ELR (cell line): ENCODE results near the gene FYB2.

Source experiments
- DNase-seq: peaks from one replicate; pipeline ENCODE4 v3.0.0-alpha.2; 2015; ENCODE audit warnings: low read depth

Gene FYB2

DNA sequence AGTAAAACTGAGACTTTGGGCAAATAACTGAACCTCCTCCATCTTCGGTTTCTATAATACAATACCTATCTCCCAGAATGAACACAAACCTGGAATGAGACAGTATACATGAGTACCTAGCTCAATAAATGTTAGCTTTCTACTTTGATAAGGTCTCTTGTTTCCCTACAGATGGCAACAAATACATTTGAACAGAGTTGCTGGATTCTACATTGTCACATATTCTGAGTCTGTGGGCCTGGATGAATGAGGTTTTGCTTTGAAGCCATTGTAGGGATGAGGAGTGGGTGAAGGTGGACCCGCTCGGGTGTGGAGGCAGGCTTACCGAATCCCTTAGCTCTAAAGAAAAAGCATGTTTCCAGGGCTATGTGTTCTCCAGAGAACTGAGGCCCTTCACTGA, 13.9 kb upstream of the FYB2 start:
- no peak for DNase-seq

DNA sequence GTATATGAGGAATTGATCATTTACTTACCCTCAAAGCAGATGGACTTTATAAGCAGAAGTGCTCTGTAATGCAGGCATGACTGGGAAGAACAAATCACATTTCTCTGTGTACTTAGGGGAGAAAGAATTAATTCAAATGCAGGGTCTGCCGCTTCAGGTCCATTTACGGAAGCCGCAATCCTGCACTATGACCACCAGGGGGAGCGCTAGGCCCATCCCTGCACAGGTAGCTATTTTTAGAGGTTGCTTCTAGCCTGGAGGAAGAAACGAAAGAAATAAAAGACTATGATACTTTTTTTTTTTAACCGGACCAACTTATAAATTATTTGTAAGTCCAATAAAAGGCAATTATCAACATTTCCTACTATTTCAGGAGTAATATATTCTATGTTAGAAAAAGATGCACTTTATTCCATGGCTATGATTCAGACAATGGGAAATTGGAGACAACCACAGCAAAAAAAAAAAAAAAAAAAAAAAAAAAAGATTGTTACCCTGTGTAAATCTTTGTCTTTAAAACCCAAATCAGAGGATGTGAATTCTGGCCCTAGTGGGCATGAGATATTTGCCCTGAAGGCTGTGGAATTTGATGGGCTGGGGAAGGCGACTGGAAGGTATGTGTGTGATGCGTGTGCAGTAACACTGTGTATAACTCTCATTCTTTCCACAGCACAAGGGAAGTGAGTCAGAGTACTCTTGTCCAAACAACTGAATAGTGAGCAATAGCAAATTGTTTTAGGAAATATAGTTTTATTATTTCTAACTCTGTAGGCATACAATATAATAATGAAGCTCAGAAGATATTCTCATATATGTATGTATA, 12.9 kb upstream of the FYB2 start:
- DNase-seq, result peak; percentile 94

DNA sequence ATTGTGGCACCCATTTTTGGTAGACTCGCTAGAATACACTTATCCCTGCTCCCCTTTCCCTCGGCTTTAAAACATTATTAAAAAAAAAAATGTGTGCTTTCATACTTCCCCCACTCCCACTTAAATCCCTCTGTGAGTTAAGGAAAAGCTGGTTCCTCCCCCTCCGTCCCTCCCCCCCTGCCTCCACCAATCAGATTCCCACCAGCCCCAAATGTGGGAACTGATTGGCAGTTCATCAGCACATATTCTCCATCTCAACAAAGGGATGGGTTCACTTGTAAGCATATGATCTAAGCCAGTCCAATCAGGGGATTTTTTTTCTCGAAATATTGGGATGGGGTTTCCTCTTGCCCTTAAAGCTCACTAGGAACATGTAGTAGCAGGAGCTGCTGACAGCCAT, 10.8 kb upstream of the FYB2 start:
- no peak for DNase-seq

DNA sequence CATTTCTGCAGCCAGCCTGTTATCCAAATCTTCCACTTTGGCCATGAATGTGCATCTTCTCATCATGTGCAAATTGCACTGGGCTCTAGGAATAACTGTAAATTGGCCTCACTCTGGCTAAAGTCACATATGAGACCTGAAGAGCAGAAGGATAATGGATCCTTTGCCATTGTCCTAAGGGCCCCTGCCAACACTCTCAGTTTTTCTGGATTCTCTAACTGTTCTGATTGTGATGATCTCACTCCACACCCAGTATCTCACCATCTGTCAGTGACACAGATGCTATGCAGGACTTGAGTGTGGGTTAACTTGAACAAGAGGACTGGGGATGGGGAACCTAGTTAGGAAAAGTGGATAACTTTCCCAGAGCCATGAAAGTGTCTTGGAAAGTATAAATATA, 8.5 kb upstream of the FYB2 start:
- no peak for DNase-seq

DNA sequence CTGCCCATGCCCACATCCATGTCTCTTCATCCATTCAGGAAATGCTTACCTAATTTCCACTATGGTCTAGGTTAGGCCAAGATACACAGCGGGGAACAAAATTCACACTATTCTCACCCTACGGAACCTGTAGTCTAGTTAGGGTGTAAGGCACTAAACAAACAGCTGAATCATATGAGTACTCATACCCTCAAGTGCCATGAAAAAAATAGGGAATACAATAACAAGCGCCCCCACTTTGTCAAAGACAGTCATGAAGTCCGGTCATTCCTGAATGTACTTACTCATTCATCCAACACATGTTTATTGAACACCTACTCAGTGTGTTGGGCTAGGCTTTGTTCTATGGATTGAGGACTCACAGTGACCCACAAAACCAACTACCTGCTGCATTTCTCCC, 6.2 kb upstream of the FYB2 start:
- no peak for DNase-seq

DNA sequence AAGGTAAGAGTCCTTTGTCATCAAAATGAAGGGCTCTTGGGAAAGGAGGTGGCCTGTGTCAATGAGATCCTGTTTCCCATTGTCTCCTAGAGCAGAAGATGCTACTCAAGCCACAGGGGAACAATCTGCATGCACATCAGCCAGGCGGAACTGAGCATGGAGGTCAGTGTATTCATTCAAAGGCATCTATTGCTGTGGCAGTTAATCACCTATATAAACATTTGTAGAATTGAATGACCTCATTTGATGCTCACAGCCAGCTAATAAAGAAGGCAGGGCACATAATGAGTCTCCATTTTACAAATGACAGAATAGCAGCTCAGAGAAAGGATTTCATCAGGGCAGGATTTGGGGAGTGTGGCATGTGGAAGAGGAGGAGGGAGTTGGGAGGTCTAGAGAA, 5.7 kb upstream of the FYB2 start:
- no peak for DNase-seq

DNA sequence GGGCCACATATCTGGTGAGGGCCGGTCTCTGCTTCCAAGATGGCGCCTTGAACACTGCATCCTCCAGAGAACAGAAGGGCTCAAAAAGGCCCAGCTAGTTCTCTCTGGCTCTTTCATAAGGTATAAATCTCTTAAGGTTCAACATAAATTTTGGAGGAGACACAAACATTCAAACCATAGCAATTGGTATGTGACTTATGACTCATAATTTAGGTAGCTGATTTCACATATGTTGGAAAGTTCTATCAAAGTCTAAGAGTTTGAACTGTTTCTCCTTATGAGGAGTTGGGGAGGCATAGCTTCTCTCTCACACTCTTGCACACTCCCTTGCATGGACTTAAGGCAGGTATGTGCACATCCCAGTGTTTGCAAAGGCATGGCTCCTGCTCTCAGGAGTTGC, 5.1 kb upstream of the FYB2 start:
- DNase-seq, result no peak

DNA sequence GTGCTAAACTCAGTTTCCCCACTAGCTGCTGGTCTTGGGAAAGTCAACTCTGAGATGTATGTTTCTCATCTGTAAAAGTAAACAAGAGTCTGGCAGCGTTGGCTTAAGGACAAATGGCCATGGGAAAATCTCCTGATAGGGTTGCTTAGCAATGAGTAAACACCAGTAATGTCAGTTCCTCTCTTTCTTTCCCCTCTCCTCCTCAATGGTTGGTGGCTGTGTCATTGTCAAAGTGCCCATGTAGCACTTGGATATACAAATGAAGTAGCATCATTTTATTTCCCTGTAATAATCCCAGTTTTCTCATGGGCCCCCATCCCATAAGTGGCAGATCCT, 2.2 kb upstream of the FYB2 start:
- DNase-seq, result no peak

DNA sequence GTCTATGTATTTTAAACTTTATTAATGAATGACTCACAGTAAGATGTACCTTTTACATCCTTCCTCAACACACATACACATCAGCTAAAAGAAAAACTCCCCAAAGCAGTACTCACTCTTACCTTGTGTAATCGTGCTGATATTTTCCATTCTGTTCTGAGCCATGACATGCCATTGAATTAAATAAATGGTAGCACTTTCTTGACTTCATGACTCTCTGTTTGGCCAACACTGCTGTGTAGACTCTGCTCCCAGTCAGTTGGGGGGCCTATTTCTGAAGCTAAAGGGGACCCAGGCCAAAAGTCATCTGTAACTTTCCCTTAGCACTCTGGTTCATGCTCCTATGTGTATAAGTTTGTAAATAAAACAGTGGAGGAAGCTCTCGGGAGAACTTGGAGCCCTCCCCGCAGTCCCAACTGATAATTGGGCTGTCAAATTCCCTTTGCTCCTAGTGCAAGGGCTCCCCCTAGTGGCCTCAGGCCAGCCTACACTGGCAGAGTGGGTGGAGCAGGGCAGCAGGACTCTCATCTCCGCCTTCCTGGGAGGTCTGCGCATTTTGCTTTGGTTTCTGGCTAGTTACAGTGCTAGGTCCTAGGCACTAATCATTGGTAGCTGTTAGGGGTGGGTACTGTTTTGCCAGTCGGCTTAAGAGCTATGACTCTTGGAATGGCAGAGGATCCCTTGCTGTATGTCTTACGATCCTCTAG, 1.7 kb upstream of the FYB2 start:
- peak; percentile 81 for DNase-seq

DNA sequence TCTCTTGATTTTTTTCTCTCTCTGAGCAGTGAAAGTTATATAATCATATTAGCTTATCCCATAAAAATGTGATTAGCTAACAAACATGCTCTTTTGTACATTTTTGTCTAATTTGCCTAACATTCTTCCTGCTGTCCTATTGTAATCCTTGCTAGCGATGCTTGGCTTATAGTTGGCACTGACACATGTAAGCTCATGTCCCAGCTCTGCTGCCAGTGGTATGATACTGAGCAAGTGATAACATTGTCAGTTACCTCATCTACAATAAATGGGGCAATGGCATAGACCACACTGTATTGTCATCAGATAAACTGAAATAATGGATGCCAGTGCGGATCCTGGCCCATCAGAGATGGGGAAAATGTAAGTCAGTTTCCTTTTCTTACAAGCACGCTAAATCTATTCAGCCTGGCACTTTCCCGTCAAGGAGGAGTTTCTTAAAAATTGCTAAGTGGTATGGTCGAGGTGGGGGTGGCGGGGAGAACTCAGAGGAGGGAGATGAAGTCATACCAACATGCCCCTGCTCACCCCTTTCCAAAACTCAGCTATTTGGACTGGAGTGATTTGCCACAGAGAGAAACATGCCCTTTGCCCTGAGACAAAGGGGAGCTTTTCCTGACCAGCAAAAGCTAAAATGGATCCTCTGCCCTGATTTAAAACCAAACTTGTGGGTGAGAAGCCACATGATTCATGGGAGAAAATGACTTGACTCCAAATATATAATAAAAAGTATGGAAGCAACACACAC, 1.3 kb downstream of the FYB2 start:
- DNase-seq, result no peak

DNA sequence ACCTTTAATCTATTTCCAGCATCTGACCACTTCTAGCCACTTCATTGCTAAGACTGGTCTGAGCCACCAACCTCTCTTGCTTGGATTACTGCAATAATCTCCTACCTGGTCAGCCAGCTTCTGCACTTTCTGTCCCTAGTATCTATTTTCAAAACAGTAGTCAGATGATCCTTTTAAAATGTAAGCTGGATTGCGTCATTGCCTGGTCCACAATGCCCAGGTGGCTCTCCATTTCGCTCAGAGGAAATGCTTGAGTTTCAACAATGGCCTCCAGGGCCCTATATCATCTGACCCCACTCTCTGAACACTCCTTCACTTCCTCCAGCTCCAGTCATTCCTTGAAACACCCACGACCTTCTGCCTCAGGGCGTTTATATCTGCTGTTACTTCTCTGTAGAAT, 2.3 kb downstream of the FYB2 start:
- no peak for DNase-seq

DNA sequence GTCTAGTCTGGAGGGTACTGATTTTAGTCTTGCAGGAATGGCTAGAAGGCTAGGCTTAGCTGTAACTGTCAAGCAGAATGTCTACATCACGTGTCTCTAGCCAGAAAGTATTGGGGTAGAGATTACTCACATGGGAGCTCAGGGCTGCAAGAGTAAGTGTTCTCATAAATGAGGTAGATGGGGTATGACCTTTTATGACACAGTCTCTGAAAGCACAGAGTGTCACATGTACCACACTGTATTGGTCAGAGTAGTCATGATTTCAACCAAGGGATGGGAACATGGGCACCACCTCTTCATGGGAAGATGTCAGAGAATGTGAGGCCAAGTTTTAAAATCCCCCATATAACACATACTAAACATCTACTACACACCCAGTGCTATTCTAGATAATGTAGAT, 2.9 kb downstream of the FYB2 start:
- no peak for DNase-seq

DNA sequence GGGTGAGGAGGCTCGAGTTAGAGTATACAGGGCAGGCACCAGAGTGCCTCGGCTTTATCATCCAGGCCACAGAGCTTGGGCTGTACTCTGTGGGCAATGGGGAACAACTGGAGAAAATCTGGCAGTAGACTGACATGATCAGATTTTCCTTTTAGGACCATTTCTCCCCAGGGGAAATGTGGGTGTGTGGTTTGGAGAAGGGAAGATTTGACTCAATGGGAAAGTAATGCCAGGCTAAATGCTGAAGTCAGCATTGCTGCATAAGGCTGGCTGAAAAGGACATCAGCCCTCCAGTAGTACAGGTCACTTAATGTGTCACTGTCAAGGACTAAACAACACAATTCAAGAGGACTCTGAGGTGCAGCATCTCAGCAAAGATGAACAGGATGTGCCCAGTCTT, 5.0 kb downstream of the FYB2 start:
- DNase-seq, result no peak

DNA sequence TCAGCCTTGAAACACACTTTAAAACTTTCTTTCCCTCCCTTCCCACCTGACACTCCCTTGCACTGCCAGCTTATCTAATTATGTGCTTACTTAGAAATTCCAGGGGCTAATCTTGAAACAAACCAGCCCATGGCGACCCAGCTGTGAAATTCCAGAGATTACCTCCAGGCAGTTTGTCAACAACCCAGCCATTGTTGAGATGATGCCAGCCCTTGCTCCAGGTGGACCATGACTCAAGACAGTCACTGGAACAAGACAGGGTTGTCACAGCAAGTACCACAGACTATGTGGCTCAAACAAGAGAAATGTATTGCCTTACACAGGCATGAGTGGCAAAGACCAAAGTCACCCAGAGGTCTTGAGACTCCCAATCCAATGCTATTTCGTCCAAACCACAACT, 7.9 kb downstream of the FYB2 start:
- DNase-seq, result no peak

DNA sequence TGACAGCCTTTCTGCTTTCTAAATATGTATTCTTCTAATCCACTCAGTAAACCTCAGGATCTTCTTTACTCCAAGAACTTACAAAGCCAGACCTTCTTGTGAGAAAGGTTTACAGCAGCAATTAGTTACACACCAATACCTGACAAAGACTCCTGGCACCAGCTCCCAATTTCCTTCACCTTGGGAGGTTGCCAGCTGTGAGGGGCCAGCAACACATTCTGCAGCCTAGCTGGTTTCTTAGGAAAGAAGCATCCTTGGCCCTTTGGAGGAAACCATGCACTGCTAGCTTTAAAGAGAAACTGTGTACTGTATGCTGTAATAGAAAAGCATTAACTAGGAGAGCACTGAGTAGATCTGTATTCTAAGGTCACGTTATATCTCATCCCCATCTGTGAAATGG, 10.8 kb downstream of the FYB2 start:
- DNase-seq, result no peak

DNA sequence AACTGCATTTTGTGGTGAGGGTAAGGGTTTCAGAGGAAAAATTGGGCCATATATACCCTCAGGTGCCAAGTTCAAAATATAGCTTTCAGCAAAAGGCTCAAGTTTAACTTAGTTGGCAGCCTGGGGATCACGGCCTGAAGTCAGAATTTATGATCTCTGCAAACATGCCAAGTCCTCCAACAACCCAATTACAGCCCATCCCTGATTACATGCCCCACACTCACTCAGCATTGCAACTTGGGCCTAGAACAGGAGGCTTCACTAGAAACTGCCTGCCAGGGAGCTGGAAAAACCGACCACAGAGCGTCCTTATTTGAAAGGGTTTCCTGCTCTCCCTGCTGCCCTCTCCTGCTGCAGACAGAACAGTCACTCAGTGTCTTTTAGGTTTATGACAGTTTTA, 12.4 kb downstream of the FYB2 start:
- no peak for DNase-seq

DNA sequence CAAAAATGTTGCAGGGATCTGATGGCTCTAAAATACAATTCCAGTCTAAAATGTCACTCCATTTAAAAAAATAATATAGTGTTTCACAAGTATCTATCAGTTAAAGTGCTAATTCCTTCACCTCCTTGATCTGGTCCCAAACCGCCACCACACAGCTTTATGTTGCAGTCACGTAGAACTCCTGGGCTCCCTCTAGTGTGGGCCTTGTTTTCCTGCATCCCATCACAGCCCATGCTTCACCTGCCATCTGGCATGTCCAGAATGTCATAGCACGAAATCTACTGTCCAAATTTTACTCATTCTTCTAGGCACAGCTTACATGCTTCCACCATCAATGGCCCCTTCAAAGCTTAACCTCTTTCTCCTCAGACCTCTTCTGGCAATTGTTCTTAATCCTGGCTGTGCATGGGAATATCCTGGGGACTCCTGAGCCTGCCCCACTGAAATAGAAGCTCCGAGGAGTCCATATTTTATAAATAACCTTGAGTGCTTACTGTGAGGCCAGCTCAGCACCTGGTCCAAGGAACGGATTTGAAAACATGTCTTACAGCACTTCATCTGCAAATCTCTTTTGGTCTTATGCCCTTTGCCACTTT, 15.5 kb downstream of the FYB2 start:
- peak; percentile 56 for DNase-seq

DNA sequence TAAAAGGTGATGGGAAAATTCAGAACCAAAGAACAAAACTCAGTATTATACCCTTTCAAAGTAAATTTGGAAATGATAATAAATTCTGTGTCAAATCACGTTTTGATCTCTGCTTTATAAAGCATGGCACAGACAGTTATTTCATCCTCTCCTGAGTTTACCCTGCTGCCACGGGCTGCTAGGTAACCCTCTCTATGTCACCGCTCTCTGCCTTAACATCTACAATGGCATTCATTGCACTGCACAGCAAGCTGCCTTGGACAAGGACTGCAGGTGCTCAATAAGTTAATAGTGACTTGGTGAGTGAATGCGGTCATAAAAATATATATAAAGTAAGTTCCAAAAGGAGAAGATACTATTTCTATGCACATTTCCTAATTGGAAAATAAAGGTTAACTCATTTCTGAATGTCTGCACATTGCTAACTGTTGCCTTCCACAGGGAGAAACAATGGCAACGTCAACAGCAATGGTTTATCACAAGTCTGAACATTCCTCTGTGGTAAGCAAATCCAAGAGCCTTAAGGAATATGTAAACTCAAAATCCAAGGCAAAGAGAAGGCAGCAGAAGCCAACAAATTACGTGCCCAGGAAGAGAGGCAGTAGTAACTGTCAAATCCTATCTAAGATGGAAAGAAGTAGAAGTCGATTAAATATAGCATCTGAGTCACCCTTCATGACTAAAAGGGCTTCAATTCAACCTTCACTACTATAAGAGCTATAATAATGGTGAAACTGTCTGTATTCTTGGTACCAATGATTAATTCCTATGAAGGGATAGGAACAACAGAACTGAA, 19.4 kb downstream of the FYB2 start:
- peak; percentile 19 for DNase-seq

DNA sequence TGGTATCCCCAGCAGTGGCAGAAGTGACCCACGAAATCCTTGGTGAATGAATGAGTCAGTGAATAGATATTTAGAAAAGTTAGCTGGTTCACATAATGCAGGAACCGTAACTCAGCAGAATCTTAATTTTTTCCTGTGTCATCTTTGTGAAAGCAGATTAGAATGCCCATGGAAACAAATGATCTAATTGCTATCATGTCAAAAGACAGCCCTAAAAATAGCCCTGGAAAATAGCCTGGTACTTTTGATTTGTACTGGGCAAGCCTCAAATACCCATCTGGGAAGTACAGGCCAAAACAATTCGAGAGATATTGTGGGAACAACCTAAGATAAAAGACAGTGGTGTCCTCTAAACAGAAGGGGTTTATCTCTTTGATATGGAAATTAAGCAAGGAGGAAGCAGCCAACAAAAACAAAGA, 21.1 kb downstream of the FYB2 start:
- DNase-seq, result peak; percentile 38

DNA sequence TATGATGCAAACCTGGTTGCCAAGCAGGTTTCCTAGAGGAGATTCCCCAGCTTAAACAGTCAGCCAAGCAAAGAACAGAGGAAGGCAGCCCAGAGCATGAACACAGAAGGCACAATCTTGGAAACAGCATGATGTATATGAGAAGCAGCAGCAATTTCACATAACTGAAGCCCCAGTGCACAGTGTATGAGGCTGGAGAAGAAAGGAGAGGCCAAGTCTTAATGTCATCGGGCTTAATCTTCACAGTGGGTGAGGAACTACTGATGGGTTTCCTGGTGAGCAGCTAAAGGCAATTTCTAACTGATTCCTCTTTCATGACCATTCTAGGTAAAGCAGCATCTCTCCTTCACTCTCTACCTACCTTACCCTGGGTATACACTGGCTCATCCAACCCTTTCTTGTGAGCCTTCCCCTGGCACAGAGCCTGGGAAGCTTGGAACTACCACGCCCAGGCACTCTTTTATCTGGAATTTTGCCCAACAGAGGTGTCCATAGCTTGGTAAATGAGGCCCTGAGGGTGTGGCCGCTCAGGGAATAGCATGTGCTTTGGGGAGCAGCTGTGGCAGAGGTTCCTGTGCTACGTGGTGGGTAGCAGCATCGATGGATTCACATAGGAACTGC, 22.0 kb downstream of the FYB2 start:
- DNase-seq, result no peak

DNA sequence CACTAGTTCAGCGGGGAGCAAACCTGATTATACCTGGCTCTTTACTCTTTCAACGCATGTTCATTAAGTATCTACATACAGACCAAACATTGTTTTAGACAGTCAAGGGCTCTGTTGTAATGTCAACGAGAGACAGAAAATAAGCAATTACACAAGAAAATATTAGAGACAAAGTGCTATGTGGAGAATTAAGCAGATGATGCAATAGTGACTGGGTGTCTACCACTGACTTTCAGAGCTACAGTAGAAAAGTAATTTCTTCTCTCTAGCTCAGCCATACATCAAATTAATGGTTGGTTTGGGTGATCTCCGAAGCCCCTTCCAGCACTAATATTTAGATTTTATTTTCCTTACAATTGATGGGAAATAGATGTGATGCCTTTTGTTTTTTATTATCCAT, 23.3 kb downstream of the FYB2 start:
- DNase-seq, result no peak

DNA sequence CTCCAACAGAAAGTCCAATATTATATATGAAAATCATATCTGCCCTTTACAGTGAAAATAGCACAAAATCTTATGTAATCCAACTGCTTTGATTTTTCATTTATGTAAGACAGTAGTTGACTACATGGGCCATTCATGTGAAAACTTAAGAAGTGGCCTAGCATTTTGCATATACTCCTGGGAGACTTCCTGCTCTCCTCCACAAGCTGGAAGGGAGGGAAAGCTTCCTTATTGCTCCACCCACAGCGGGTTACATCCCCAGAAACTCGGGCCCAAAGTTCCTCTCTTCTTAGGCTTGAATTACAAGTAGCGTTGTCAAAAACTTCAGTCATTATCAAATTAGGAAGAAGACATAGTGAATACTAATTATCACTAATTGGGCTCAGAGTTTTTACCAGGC, 29.2 kb downstream of the FYB2 start:
- no peak for DNase-seq
